ENCODE data around the gene VTI1A. TPM values are rescaled to one million over a fixed set of nuclear protein-coding genes. Genes with fewer than 3 reads are reported as not detected.
"Not testable (repeated sequence)": the region's sequence is repeated elsewhere in the genome, so short reads cannot be mapped to it uniquely, and the experiment has no call there.

VTI1A gene
- total RNA-seq, 2 donors from 2014 or later = 34.1 to 38.6 TPM

DNA sequence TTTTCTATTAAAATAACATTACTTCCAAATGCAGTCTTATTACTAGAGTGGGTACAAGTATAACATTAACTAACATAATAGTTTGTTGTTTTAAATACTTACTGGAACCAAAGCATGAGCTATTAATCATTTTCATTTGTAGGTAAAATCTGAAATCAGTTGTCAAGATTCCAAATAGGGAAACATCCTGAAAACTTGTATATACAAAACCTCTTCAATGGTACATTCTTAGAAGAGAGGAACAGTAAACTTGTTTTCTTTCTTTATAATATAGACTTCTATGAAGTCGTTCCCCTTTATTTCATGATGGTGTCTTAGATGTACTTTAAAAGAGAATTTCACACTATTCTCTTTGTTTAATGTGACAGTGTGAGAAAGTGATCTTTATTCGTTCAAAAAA lies 85.9 kb downstream of the VTI1A start:
- H3K4me3 ChIP-seq = no peak overlapping the region
- intact Hi-C loops (cut with DNase I) = no loop called here
- TF ChIP-seq, protein P1, sequence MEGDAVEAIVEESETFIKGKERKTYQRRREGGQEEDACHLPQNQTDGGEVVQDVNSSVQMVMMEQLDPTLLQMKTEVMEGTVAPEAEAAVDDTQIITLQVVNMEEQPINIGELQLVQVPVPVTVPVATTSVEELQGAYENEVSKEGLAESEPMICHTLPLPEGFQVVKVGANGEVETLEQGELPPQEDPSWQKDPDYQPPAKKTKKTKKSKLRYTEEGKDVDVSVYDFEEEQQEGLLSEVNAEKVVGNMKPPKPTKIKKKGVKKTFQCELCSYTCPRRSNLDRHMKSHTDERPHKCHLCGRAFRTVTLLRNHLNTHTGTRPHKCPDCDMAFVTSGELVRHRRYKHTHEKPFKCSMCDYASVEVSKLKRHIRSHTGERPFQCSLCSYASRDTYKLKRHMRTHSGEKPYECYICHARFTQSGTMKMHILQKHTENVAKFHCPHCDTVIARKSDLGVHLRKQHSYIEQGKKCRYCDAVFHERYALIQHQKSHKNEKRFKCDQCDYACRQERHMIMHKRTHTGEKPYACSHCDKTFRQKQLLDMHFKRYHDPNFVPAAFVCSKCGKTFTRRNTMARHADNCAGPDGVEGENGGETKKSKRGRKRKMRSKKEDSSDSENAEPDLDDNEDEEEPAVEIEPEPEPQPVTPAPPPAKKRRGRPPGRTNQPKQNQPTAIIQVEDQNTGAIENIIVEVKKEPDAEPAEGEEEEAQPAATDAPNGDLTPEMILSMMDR (IDR thresholded peaks at IDR 0.05) = no peak
- no peaks in the 10 kb centered on the region for H3K27me3 ChIP-seq
- DNase-seq = no peak
- H3K9me3 ChIP-seq = no peaks in the 10 kb centered on the region
- H3K36me3 ChIP-seq = no peaks in the 10 kb centered on the region
- no peaks in the 10 kb centered on the region for H3K4me1 ChIP-seq
- H3K27ac ChIP-seq = no peak overlapping the region
- H3K9ac ChIP-seq (ENCODE audit: low read depth in 2 of 2, low read length in 2 of 2) = no peak overlapping the region

DNA sequence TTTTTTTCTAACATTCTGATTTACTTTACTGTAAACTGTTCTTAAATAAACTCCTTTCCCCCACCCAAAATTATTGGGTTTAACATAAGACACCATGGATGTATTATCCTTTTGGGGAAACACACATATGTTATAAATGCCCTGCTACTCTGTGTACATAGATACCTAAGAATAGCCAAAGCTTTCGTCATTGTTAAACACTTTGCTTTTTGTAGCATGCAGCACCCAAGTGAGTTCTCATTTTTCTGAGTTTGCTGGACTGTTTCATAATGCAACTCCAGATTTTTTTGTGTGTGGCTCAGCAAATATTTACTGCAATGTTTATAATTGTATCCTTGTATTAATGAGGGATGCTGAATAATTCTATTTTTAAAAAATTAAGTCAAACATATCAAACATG lies 86.9 kb downstream of the VTI1A start:
- intact Hi-C loops (cut with DNase I) = no loop called here
- DNase-seq = no peak
- Histone ChIP-seq H3K4me1 (no peaks in the 10 kb centered on the region), H3K27ac (no peak overlapping the region), H3K36me3 (no peaks in the 10 kb centered on the region), H3K9ac (ENCODE audit: low read depth in 2 of 2, low read length in 2 of 2) (no peak overlapping the region), H3K27me3 (no peaks in the 10 kb centered on the region), H3K4me3 (no peak overlapping the region), H3K9me3 (no peaks in the 10 kb centered on the region)
- TF ChIP-seq, protein P1 (IDR thresholded peaks at IDR 0.05) = no peak

DNA sequence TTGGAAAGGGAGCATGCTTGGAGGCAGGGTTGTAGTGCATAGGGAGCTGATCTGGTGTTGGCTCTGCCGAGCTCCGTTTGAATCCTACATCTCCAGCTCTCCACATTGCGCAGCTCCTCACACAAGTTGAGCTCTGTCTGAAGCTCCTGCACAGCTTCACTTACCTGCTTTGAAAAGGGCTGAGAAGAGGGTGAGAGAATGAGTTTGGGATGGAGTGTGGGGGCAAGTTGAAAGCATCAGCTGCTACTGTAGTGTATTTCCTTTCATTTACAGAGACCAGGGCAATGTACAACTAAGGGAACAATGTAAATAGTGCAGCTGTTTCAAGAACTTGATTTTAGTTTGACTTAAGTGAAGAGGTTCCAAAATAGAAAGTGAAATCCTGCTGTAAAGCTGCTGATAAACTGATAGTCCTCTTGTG lies 88.5 kb downstream of the VTI1A start:
- no peaks in the 10 kb centered on the region for H3K4me1 ChIP-seq

DNA sequence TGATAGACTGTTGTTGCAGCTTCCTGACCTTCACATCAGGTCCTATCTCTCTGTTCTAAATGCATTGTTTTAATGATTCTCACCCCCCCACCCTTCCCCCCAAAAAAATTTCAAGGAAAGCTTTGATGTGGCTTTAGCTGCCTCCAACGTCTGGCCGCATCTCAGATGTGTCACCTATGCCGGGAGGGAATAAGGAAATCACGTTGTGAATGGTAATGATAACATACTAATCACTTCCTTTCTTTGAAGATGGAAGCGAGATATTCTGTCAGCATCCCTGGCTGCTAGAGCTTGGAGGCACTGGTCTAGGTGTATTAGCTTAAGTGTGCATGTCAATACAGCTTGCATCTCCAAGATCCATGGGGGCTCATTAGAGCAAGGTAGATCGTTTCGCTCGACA lies 89.6 kb downstream of the VTI1A start:
- TF ChIP-seq, protein P1 (IDR thresholded peaks at IDR 0.05) = no peak
- Histone ChIP-seq H3K27ac (no peak overlapping the region), H3K4me1 (no peaks in the 10 kb centered on the region), H3K9ac (ENCODE audit: low read depth in 2 of 2, low read length in 2 of 2) (no peak overlapping the region), H3K9me3 (no peaks in the 10 kb centered on the region), H3K4me3 (no peak overlapping the region), H3K36me3 (no peaks in the 10 kb centered on the region), H3K27me3 (no peaks in the 10 kb centered on the region)
- DNase-seq = no peak
- intact Hi-C loops (cut with DNase I) = no loop called here

More for the DNA sequence above, 88.5 kb downstream of the VTI1A start:
- DNase-seq = no peak
- Histone ChIP-seq H3K4me3 (no peak overlapping the region), H3K9ac (ENCODE audit: low read depth in 2 of 2, low read length in 2 of 2) (no peak overlapping the region), H3K27ac (no peak overlapping the region), H3K9me3 (no peaks in the 10 kb centered on the region), H3K27me3 (no peaks in the 10 kb centered on the region), H3K36me3 (no peaks in the 10 kb centered on the region)
- intact Hi-C loops (cut with DNase I) = no loop called here
- TF ChIP-seq, protein P1 (IDR thresholded peaks at IDR 0.05) = no peak

DNA sequence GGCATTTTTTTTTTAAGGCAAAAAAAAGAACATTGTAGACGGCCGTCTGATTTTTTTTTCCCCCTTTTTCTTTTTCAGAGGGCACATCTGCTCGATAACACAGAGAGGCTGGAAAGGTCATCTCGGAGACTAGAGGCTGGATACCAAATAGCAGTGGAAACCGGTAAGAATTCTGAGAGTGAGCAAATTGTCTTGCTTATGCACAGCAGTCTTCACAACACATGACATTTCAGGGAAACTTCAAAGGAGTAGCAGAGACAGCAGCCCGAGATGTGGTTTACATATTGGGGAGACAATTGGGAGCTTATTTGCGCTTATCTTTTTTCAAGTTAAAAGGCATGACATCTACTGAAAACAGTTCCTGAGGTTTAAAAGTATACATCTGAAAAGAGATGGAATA lies 91.2 kb downstream of the VTI1A start:
- no peaks in the 10 kb centered on the region for H3K9me3 ChIP-seq
- no peak for DNase-seq
- H3K4me1 ChIP-seq = no peaks in the 10 kb centered on the region
- no peaks in the 10 kb centered on the region for H3K27me3 ChIP-seq
- H3K4me3 ChIP-seq = no peak overlapping the region
- intact Hi-C loops (cut with DNase I) = no loop called here
- TF ChIP-seq, protein P1 (IDR thresholded peaks at IDR 0.05) = no peak
- H3K27ac ChIP-seq = no peak overlapping the region
- H3K36me3 ChIP-seq = no peaks in the 10 kb centered on the region
- no peak overlapping the region for H3K9ac ChIP-seq (ENCODE audit: low read depth in 2 of 2, low read length in 2 of 2)

DNA sequence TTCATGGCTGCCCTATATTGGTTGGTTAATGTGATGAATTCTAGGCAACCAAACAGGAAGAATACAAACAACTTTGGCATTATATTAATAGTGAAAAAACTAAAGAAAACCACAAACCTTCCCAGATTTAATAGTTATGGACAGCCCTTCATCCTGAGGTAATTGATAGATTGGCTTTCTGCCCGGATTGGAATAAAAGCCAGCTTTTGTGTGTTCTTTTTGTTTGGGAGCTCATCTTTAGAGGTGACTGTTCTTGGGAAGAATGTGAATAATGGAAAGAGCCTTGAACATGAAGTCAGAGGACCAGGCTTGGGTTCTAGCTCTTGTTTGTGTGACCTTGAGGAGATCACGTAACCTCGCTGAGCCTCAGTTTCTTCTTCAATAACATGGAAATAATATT lies 92.3 kb downstream of the VTI1A start:
- H3K9ac ChIP-seq (ENCODE audit: low read depth in 2 of 2, low read length in 2 of 2) = no peak overlapping the region
- no peaks in the 10 kb centered on the region for H3K36me3 ChIP-seq
- TF ChIP-seq, protein P1 (IDR thresholded peaks at IDR 0.05) = no peak

DNA sequence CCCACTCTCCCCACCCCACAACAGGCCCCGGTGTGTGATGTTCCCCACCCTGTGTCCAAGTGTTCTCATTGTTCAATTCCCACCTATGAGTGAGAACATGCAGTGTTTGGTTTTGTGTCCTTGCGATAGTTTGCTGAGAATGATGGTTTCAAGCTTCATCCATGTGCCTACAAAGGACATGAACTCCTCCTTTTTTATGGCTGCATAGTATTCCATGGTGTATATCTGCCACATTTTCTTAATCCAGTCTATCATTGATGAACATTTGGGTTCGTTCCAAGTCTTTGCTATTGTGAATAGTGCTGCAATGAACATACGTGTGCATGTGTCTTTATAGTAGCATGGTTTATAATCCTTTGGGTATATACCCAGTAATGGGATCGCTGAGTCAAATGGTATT lies 95.8 kb downstream of the VTI1A start:
- H3K27ac ChIP-seq; H3K9ac ChIP-seq (ENCODE audit: low read depth in 2 of 2, low read length in 2 of 2); H3K4me3 ChIP-seq; intact Hi-C loops (cut with DNase I); H3K9me3 ChIP-seq; H3K27me3 ChIP-seq; H3K36me3 ChIP-seq; DNase-seq; H3K4me1 ChIP-seq: not testable (repeated sequence)

More for the DNA sequence above, 92.3 kb downstream of the VTI1A start:
- H3K9me3 ChIP-seq = no peaks in the 10 kb centered on the region
- intact Hi-C loops (cut with DNase I) = no loop called here
- no peaks in the 10 kb centered on the region for H3K4me1 ChIP-seq
- no peak overlapping the region for H3K4me3 ChIP-seq
- no peaks in the 10 kb centered on the region for H3K27me3 ChIP-seq
- DNase-seq = no peak
- no peak overlapping the region for H3K27ac ChIP-seq
